GM06990 (cell line): ENCODE measurements around the gene CLSTN2.

Source experiments
- DNase-seq: peaks from one replicate; pipeline ENCODE4 v3.0.0-alpha.2; 2011; ENCODE audit not compliant: insufficient read length; ENCODE audit errors: extremely low read depth
- H3K27me3 ChIP-seq: replicated peaks from 2 replicates; pipeline ENCODE4 v1.6.0; 2011; ENCODE audit warnings: low read length; ENCODE audit not compliant: control insufficient read depth, insufficient read depth
- H3K36me3 ChIP-seq: 2 replicates; pipeline ENCODE4 v1.5.1; 2011; ENCODE audit warnings: low read length; ENCODE audit not compliant: control insufficient read depth, insufficient read depth
- H3K4me3 ChIP-seq: replicated peaks from 2 replicates; pipeline ENCODE4 v1.5.1; 2011; ENCODE audit warnings: low read depth, mild to moderate bottlenecking, control low read depth, low read length
- TF ChIP-seq, protein P1 (sequence below): IDR thresholded peaks from 2 replicates; pipeline ENCODE4 v1.5.1; 2011; ENCODE audit warnings: low read length, control low read depth, mild to moderate bottlenecking, inconsistent platforms; ENCODE audit not compliant: insufficient read depth, poor library complexity, severe bottlenecking

Gene CLSTN2

GRCh38 chr3:140128631-140129030 is 193.6 kb downstream of the CLSTN2 start:
- H3K36me3 ChIP-seq, result no peaks in the 10 kb centered on the region
- TF ChIP-seq, protein P1, sequence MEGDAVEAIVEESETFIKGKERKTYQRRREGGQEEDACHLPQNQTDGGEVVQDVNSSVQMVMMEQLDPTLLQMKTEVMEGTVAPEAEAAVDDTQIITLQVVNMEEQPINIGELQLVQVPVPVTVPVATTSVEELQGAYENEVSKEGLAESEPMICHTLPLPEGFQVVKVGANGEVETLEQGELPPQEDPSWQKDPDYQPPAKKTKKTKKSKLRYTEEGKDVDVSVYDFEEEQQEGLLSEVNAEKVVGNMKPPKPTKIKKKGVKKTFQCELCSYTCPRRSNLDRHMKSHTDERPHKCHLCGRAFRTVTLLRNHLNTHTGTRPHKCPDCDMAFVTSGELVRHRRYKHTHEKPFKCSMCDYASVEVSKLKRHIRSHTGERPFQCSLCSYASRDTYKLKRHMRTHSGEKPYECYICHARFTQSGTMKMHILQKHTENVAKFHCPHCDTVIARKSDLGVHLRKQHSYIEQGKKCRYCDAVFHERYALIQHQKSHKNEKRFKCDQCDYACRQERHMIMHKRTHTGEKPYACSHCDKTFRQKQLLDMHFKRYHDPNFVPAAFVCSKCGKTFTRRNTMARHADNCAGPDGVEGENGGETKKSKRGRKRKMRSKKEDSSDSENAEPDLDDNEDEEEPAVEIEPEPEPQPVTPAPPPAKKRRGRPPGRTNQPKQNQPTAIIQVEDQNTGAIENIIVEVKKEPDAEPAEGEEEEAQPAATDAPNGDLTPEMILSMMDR, result peak; percentile 92
- no peaks in the 10 kb centered on the region for H3K27me3 ChIP-seq
- peak; percentile 13 for DNase-seq
- H3K4me3 ChIP-seq, result no peak overlapping the region

DNA sequence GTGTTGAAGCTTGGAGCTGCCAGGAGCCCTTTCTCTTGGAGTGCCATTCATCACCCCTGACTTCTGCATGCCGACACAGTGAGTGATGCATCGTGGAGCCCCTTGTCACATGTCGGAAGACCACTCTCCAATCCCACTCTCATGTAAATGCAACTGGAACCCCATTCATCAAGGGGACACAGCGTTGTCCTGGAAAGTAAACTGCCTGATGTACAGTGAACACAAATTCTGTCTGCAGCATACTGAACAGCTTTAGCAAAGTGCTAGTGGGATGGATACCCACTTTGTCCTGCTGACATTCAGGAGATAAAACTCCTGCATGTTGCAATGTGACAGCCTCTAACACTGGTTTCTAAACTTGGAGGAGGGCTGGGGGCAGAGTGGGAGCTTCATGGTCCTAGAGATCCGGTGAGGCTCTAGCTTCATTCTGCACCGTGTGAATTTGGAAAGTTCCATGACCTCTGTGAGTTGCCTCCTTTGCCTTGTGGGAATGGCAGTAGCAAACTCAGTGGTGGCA is 194.8 kb downstream of the CLSTN2 start:
- H3K27me3 ChIP-seq, result no peaks in the 10 kb centered on the region
- TF ChIP-seq, protein P1, result no peak
- no peaks in the 10 kb centered on the region for H3K36me3 ChIP-seq
- DNase-seq, result no peak
- H3K4me3 ChIP-seq, result no peak overlapping the region

GRCh38 chr3:140131895-140132294 is 196.9 kb downstream of the CLSTN2 start:
- TF ChIP-seq, protein P1, result no peak
- H3K27me3 ChIP-seq, result no peaks in the 10 kb centered on the region
- H3K36me3 ChIP-seq, result no peaks in the 10 kb centered on the region
- no peak for DNase-seq
- H3K4me3 ChIP-seq, result no peak overlapping the region

DNA sequence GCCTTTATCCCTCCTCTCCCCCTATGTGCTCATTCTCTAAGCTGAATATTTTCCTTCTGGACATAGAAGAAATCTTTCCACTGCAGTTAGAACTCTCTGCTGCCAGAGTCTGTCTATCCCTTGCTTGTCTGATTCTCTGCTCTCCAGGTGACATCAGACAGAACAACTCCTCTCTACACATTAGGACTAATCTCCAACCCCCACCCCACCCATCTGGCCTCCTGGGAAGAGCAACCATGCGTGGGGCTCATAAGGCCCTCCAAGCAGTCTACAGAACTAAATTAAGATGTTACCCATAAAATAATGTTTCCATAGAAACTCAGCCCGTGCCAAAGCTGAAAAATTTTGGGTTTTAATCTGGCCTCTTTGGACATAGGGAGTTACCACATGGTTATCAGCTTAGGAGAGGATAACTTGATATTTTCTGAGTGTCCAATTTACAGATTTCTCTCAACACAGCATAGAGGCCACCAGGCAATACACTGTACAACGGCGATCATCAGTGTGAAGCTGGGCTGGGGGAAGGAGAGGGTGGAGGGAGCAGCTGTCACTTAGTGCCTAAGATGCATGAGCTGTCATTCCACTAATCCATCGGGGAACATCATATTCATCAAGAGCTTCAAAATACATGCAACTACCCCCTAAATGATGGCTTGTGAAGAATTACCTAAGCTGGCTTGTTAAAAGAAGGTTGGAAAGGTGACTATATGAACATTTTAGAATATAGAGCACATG is 199.4 kb downstream of the CLSTN2 start:
- DNase-seq, result no peak
- TF ChIP-seq, protein P1, result no peak

DNA sequence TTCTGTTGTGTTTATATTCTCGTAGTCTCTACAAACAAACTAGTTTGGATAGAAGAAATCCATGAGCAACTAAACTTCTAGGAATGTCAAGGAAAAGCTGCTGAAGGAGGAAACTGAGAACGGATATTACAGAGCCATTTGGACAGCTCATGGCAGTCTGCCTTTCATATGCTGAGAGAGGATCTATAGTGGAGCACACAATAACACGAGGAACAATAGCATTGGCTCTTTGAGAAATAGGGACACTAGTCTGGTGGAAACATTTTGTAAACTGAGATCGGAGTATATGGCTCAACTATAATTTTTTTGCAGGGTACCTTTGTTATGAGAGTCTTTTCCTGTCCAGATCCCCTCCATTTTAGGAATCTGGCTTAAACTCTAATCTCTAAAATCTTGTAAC is 200.5 kb downstream of the CLSTN2 start:
- H3K27me3 ChIP-seq, result no peaks in the 10 kb centered on the region
- H3K36me3 ChIP-seq, result no peaks in the 10 kb centered on the region
- no peak for DNase-seq
- H3K4me3 ChIP-seq, result no peak overlapping the region
- TF ChIP-seq, protein P1, result no peak

More for the DNA sequence above, 199.4 kb downstream of the CLSTN2 start:
- H3K36me3 ChIP-seq, result no peaks in the 10 kb centered on the region
- H3K4me3 ChIP-seq, result no peak overlapping the region
- no peaks in the 10 kb centered on the region for H3K27me3 ChIP-seq
